HCT116 (cell line): ENCODE measurements around the gene OTUD4.

Experiments
- CEBPB ChIP-seq: IDR thresholded peaks from 2 replicates; pipeline ENCODE4 v1.6.1; 2012; ENCODE audit warnings: low read depth
- CTCF ChIP-seq, 3 experiments: fragments of 200-600 bp in 1 of 3; sonication (generic) in 1 of 3; IDR thresholded peaks in 2 of 3; conservative IDR thresholded peaks in 1 of 3; 2 replicates each; pipeline ENCODE4 v1.5.1; 2012 to 2017; ENCODE audit warnings: low read depth in 2 of 3, low read length in 2 of 3, antibody characterized with exemption in 1 of 3, borderline replicate concordance in 1 of 3, control low read depth in 1 of 3, mild to moderate bottlenecking in 1 of 3, mixed read lengths in 1 of 3, mixed run types in 1 of 3, moderate library complexity in 1 of 3; ENCODE audit not compliant: insufficient read depth in 1 of 3
- EGR1 ChIP-seq: IDR thresholded peaks from 2 replicates; pipeline ENCODE4 v1.6.1; 2012; ENCODE audit warnings: low read depth
- EZH2phosphoT487 ChIP-seq: fragments of 200-600 bp; IDR thresholded peaks from 2 replicates; pipeline ENCODE4 v1.6.1; 2018; ENCODE audit warnings: antibody characterized with exemption, borderline replicate concordance
- FOSL1 ChIP-seq: IDR thresholded peaks from 2 replicates; pipeline ENCODE4 v1.6.1; 2012; ENCODE audit warnings: low read depth
- MAX ChIP-seq: IDR thresholded peaks from 2 replicates; pipeline ENCODE4 v1.6.1; 2012
- SRF ChIP-seq: IDR thresholded peaks from 2 replicates; pipeline ENCODE4 v1.6.1; 2012; ENCODE audit warnings: low read depth
- TCF7L2 ChIP-seq: IDR thresholded peaks from 2 replicates; pipeline ENCODE4 v1.7.0; 2011; ENCODE audit warnings: borderline replicate concordance, inconsistent platforms; ENCODE audit not compliant: insufficient read depth, insufficient read length; ENCODE audit errors: extremely low read depth
- ZBTB33 ChIP-seq: IDR thresholded peaks from 2 replicates; pipeline ENCODE4 v1.6.1; 2011; ENCODE audit warnings: mild to moderate bottlenecking, low read length, moderate library complexity; ENCODE audit not compliant: insufficient replicate concordance; ENCODE audit errors: extremely low read depth
- ZNF274 ChIP-seq: fragments of 200-500 bp; sonication (Bioruptor generic); IDR thresholded peaks from 2 replicates; pipeline ENCODE4 v1.6.1; 2014; ENCODE audit warnings: mild to moderate bottlenecking, low read depth, low read length, inconsistent platforms
- TF ChIP-seq, protein P1 (sequence below): IDR thresholded peaks from 2 replicates; pipeline ENCODE4 v1.6.1; 2012; ENCODE audit warnings: low read depth

DNA sequence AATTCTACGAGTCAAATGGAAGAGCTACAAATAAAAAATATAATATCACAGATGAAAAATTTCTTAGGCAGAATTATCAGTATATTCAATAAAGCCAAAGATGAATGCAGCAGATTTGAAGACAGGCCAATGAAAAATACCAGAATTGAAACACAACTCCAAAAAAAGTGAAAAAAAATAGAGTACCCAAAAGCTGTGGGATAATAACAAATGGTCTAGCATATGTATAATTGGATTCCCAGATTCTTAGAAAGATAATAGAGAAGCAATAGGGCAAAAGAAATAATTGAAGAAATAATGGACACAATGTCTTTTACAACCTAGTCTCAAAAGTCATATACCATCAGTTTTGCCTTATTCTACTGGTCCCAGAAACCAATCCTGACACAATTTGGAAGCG, 86.8 kb downstream of the OTUD4 start:
- no peak for TF ChIP-seq CTCF (IDR thresholded peaks at IDR 0.05 in 2 of 3, conservative IDR thresholded peaks at IDR 0.05 in 1 of 3; ENCODE audit: borderline replicate concordance in 1 of 3, insufficient read depth in 1 of 3, low read depth in 2 of 3, low read length in 2 of 3)
- TF ChIP-seq SRF: no peak
- TF ChIP-seq EGR1: no peak
- TF ChIP-seq FOSL1: no peak
- no peak for TF ChIP-seq EZH2phosphoT487
- TF ChIP-seq ZNF274: no peak
- TF ChIP-seq, protein P1, sequence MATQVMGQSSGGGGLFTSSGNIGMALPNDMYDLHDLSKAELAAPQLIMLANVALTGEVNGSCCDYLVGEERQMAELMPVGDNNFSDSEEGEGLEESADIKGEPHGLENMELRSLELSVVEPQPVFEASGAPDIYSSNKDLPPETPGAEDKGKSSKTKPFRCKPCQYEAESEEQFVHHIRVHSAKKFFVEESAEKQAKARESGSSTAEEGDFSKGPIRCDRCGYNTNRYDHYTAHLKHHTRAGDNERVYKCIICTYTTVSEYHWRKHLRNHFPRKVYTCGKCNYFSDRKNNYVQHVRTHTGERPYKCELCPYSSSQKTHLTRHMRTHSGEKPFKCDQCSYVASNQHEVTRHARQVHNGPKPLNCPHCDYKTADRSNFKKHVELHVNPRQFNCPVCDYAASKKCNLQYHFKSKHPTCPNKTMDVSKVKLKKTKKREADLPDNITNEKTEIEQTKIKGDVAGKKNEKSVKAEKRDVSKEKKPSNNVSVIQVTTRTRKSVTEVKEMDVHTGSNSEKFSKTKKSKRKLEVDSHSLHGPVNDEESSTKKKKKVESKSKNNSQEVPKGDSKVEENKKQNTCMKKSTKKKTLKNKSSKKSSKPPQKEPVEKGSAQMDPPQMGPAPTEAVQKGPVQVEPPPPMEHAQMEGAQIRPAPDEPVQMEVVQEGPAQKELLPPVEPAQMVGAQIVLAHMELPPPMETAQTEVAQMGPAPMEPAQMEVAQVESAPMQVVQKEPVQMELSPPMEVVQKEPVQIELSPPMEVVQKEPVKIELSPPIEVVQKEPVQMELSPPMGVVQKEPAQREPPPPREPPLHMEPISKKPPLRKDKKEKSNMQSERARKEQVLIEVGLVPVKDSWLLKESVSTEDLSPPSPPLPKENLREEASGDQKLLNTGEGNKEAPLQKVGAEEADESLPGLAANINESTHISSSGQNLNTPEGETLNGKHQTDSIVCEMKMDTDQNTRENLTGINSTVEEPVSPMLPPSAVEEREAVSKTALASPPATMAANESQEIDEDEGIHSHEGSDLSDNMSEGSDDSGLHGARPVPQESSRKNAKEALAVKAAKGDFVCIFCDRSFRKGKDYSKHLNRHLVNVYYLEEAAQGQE: no peak
- TF ChIP-seq ZBTB33: no peak
- TF ChIP-seq TCF7L2: no peak
- no peak for TF ChIP-seq MAX
- no peak for TF ChIP-seq CEBPB
